ENCODE results near the gene CHST15.
"Not testable (repeated sequence)": the region's sequence is repeated elsewhere in the genome, so short reads cannot be mapped to it uniquely, and the experiment has no call there.

CHST15 gene

GRCh38 chr10:124104011-124104627, 10.7 kb upstream of the CHST15 start:
- Histone ChIP-seq H3K27ac (peak overlapping the region in 1 of 2 donors; percentile 68), H3K27me3 (no peaks in the 10 kb centered on the region), H3K36me3 (no peaks in the 10 kb centered on the region), H3K9me3 (no peaks in the 10 kb centered on the region), H3K4me1 (peaks cover 0 to 23% (median 20%) of the 10 kb centered on the region in 4 donors), H3K4me3 (no peak overlapping the region)
- intact Hi-C loops (cut with DNase I; ENCODE audit: low total_unique reads): no loop called here
- TF ChIP-seq, protein P1, sequence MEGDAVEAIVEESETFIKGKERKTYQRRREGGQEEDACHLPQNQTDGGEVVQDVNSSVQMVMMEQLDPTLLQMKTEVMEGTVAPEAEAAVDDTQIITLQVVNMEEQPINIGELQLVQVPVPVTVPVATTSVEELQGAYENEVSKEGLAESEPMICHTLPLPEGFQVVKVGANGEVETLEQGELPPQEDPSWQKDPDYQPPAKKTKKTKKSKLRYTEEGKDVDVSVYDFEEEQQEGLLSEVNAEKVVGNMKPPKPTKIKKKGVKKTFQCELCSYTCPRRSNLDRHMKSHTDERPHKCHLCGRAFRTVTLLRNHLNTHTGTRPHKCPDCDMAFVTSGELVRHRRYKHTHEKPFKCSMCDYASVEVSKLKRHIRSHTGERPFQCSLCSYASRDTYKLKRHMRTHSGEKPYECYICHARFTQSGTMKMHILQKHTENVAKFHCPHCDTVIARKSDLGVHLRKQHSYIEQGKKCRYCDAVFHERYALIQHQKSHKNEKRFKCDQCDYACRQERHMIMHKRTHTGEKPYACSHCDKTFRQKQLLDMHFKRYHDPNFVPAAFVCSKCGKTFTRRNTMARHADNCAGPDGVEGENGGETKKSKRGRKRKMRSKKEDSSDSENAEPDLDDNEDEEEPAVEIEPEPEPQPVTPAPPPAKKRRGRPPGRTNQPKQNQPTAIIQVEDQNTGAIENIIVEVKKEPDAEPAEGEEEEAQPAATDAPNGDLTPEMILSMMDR (IDR thresholded peaks at IDR 0.05): no peak
- no peak for DNase-seq

DNA sequence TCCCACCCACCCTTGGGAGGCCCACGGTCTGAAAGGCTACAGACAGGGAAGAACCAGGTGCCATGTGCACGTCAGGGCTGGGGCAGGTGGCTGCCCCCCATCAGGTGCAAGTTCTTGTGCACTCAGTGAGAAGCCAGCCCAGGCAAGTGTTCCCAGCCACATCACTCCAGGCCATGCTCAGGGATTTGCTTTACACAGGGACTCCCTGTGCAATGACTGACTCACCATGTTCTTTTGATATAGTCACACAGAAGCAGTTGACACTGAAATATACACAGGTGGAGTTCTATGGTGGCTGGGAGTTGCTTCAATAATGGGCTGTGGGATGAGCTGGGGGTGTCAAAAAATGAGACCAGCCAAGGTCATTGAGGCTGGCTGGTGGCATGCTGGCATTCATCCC, 8.0 kb upstream of the CHST15 start:
- H3K27me3 ChIP-seq: no peaks in the 10 kb centered on the region
- TF ChIP-seq, protein P1 (IDR thresholded peaks at IDR 0.05): no peak
- peaks cover 0 to 17% (median 15%) of the 10 kb centered on the region in 4 donors for H3K4me1 ChIP-seq
- H3K9me3 ChIP-seq: no peaks in the 10 kb centered on the region
- H3K36me3 ChIP-seq: no peaks in the 10 kb centered on the region
- H3K27ac ChIP-seq: no peak overlapping the region
- no peak overlapping the region for H3K4me3 ChIP-seq
- intact Hi-C loops (cut with DNase I; ENCODE audit: low total_unique reads): no loop called here
- DNase-seq: no peak

DNA sequence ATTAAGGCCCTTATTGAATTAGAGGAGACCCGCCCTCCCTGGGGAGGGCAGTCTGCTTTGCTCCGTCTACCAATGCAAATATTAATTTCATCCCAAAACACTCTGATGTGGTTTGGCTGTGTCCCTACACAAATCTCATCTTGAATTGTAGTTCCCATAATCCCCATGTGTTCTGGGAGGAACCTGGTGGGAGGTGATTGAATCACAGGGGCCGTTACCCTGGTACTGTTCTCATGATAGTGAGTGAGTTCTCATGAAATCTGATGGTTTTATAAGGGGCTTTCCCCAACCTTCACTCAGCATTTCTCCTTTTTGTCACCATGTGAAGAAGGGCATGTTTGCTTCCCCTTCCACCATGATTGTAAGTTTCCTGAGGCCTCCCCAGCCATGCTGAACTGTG, 7.3 kb upstream of the CHST15 start:
- H3K4me1 ChIP-seq; H3K4me3 ChIP-seq; DNase-seq; intact Hi-C loops (cut with DNase I; ENCODE audit: low total_unique reads); H3K9me3 ChIP-seq; H3K27ac ChIP-seq; H3K27me3 ChIP-seq; H3K36me3 ChIP-seq: not testable (repeated sequence)

DNA sequence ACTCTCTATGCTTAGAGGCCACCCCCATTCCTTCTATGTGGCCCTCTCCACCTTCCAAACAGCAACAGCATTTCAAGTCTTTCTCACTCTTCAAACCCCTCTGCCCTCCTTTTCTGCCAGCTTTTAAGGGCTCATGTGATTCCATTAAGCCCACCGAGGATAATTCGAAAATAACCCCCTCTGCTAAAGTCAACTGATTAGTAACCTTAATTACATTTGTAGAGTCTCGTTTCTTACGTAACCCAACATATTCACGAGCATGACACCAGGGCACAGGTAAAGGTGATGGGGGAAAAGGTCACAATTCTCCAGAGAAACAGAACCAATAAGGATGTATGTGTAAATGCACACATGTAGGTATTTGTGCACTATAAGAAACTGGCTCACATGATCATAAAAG, 6.7 kb upstream of the CHST15 start:
- H3K27me3 ChIP-seq: no peaks in the 10 kb centered on the region
- peaks cover 0 to 5% (median 4%) of the 10 kb centered on the region in 4 donors for H3K4me1 ChIP-seq
- no peaks in the 10 kb centered on the region for H3K9me3 ChIP-seq
- no peak overlapping the region for H3K27ac ChIP-seq
- TF ChIP-seq, protein P1 (IDR thresholded peaks at IDR 0.05): no peak
- H3K36me3 ChIP-seq: no peaks in the 10 kb centered on the region
- no peak for DNase-seq
- intact Hi-C loops (cut with DNase I; ENCODE audit: low total_unique reads): no loop called here
- no peak overlapping the region for H3K4me3 ChIP-seq

GRCh38 chr10:124099604-124100003, 6.2 kb upstream of the CHST15 start:
- TF ChIP-seq, protein P1 (IDR thresholded peaks at IDR 0.05): no peak
- H3K27me3 ChIP-seq: no peaks in the 10 kb centered on the region
- no peaks in the 10 kb centered on the region for H3K9me3 ChIP-seq
- H3K36me3 ChIP-seq: no peaks in the 10 kb centered on the region
- H3K4me1 ChIP-seq: peaks cover 0 to 6% (median 2%) of the 10 kb centered on the region in 4 donors
- no peak overlapping the region for H3K4me3 ChIP-seq
- no peak for DNase-seq
- H3K27ac ChIP-seq: no peak overlapping the region
- intact Hi-C loops (cut with DNase I; ENCODE audit: low total_unique reads): loop anchor here (10.0 kb wide), 1 partner anchor 125 kb away; no protein-coding TSS in a partner anchor

DNA sequence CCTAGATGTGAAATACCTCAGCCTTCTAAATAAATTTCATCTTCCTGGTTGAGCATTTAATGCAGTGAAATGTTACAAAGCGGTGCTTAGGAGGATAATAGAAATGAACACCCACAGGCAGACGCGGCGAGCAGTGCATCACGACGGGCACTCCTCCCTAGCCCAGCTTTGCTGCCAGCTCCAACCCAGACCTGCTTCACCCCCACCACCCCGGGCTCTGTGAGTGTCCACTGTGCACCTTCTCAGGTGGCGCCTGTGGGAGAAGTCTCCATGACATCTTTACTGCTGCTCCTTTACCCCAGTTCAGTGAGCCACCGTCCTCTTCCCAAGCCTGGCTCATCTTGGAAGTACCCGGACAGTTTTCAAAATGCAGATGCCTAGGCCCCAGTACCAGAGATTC, 5.2 kb upstream of the CHST15 start:
- H3K27me3 ChIP-seq: no peaks in the 10 kb centered on the region
- intact Hi-C loops (cut with DNase I; ENCODE audit: low total_unique reads): loop anchor here (10.0 kb wide), 1 partner anchor 126 kb away; no protein-coding TSS in a partner anchor

More for the DNA sequence above, 5.2 kb upstream of the CHST15 start:
- Histone ChIP-seq H3K9me3 (no peaks in the 10 kb centered on the region), H3K27ac (no peak overlapping the region), H3K4me3 (no peak overlapping the region), H3K36me3 (no peaks in the 10 kb centered on the region), H3K4me1 (peaks cover 0 to 13% (median 11%) of the 10 kb centered on the region in 4 donors)
- DNase-seq: no peak
- TF ChIP-seq, protein P1 (IDR thresholded peaks at IDR 0.05): no peak
